SK-N-SH treated with all-trans-retinoic acid at 6 μM for 48 hours (cell line): ENCODE data around the gene VPS50.

Experiments
- ATAC-seq: fragments of 200-7000 bp; cut with Tn5 transposase; 3 replicates; pipeline ENCODE4 v1.9.1; 2020; ENCODE audit warnings: mild to moderate bottlenecking, moderate library complexity
- BACH2 ChIP-seq: fragments of 250-450 bp; sonication (Bioruptor Pico); IDR thresholded peaks from 2 replicates; pipeline ENCODE4 v1.9.0; 2021; ENCODE audit warnings: mild to moderate bottlenecking, borderline replicate concordance
- CREB5 ChIP-seq: fragments of 250-450 bp; sonication (Bioruptor Pico); IDR thresholded peaks from 2 replicates; pipeline ENCODE4 v1.5.1; 2020; ENCODE audit warnings: low read depth, mild to moderate bottlenecking, moderate library complexity
- CSDC2 ChIP-seq: fragments of 250-450 bp; sonication (Bioruptor Pico); IDR thresholded peaks from 2 replicates; pipeline ENCODE4 v1.5.0; 2020; ENCODE audit warnings: mild to moderate bottlenecking, moderate library complexity
- CSRNP3 ChIP-seq: fragments of 250-450 bp; sonication (Bioruptor Pico); IDR thresholded peaks from 2 replicates; pipeline ENCODE4 v1.5.1; 2021; ENCODE audit warnings: mild to moderate bottlenecking, moderate library complexity
- ESRRG ChIP-seq: fragments of 250-450 bp; sonication (Bioruptor Pico); IDR thresholded peaks from 2 replicates; pipeline ENCODE4 v1.6.1; 2021; ENCODE audit warnings: mild to moderate bottlenecking
- GLIS3 ChIP-seq: fragments of 250-450 bp; sonication (Bioruptor Pico); IDR thresholded peaks from 2 replicates; pipeline ENCODE4 v1.5.0; 2020; ENCODE audit warnings: mild to moderate bottlenecking, moderate library complexity
- ISL1 ChIP-seq: fragments of 250-450 bp; sonication (Bioruptor Pico); IDR thresholded peaks from 2 replicates; pipeline ENCODE4 v2.1.2; 2022; ENCODE audit warnings: mild to moderate bottlenecking, moderate library complexity
- OSR1 ChIP-seq: fragments of 250-450 bp; sonication (Bioruptor Pico); IDR thresholded peaks from 2 replicates; pipeline ENCODE4 v1.8.0; 2022; ENCODE audit warnings: moderate library complexity, mild to moderate bottlenecking, inconsistent platforms
- PATZ1 ChIP-seq: fragments of 250-450 bp; sonication (Bioruptor Pico); IDR thresholded peaks from 2 replicates; pipeline ENCODE4 v1.8.0; 2020; ENCODE audit warnings: mild to moderate bottlenecking, moderate library complexity, borderline replicate concordance
- POU6F1 ChIP-seq: fragments of 250-450 bp; sonication (Bioruptor Pico); IDR thresholded peaks from 2 replicates; pipeline ENCODE4 v1.8.0; 2021; ENCODE audit warnings: low read depth, mild to moderate bottlenecking, moderate library complexity, borderline replicate concordance
- PPARA ChIP-seq: fragments of 250-450 bp; sonication (Bioruptor Pico); IDR thresholded peaks from 2 replicates; pipeline ENCODE4 v1.5.0; 2020; ENCODE audit warnings: mild to moderate bottlenecking, borderline replicate concordance
- RARB ChIP-seq: fragments of 250-450 bp; sonication (Bioruptor Pico); IDR thresholded peaks from 2 replicates; pipeline ENCODE4 v1.8.0; 2021; ENCODE audit warnings: mild to moderate bottlenecking, moderate library complexity
- SNAI2 ChIP-seq: fragments of 250-450 bp; sonication (Bioruptor Pico); IDR thresholded peaks from 2 replicates; pipeline ENCODE4 v1.5.0; 2020; ENCODE audit warnings: mild to moderate bottlenecking, moderate library complexity
- TCF4 ChIP-seq: fragments of 250-450 bp; sonication (Bioruptor Pico); IDR thresholded peaks from 2 replicates; pipeline ENCODE4 v1.8.0; 2021; ENCODE audit warnings: mild to moderate bottlenecking, moderate library complexity, borderline replicate concordance
- TOX ChIP-seq: fragments of 250-450 bp; sonication (Bioruptor Pico); IDR thresholded peaks from 2 replicates; pipeline ENCODE4 v1.8.0; 2021; ENCODE audit warnings: mild to moderate bottlenecking, moderate library complexity, borderline replicate concordance
- TSHZ2 ChIP-seq: fragments of 250-450 bp; sonication (Bioruptor Pico); IDR thresholded peaks from 2 replicates; pipeline ENCODE4 v1.5.0; 2020; ENCODE audit warnings: mild to moderate bottlenecking, moderate library complexity
- ZC3H10 ChIP-seq: fragments of 250-450 bp; sonication (Bioruptor Pico); IDR thresholded peaks from 2 replicates; pipeline ENCODE4 v1.5.1; 2021; ENCODE audit warnings: mild to moderate bottlenecking, moderate library complexity
- ZFP3 ChIP-seq: fragments of 250-450 bp; sonication (Bioruptor Pico); IDR thresholded peaks from 2 replicates; pipeline ENCODE4 v1.5.0; 2020; ENCODE audit warnings: mild to moderate bottlenecking, moderate library complexity
- ZFP30 ChIP-seq: fragments of 450-650 bp; formaldehyde crosslinking; IDR thresholded peaks from 2 replicates; pipeline ENCODE4 v1.5.0; 2022; ENCODE audit warnings: mild to moderate bottlenecking, moderate library complexity
- ZNF70 ChIP-seq: fragments of 450-650 bp; formaldehyde crosslinking; IDR thresholded peaks from 2 replicates; pipeline ENCODE4 v1.5.0; 2020; ENCODE audit warnings: mild to moderate bottlenecking, moderate library complexity
- ZNF8 ChIP-seq: fragments of 450-650 bp; formaldehyde crosslinking; IDR thresholded peaks from 2 replicates; pipeline ENCODE4 v1.5.0; 2020; ENCODE audit warnings: mild to moderate bottlenecking, moderate library complexity

Gene VPS50

GRCh38 chr7:93374345-93374940 is 142.3 kb downstream of the VPS50 start:
- peak; percentile 95 for ATAC-seq
- TF ChIP-seq BACH2 (CRISPR knock-in tag) (no peak), TCF4 (no peak), CSDC2 (no peak), ESRRG (CRISPR knock-in tag) (no peak), RARB (CRISPR knock-in tag) (no peak)
- TF ChIP-seq, all 23 proteins: peak for 0

GRCh38 chr7:93375603-93376002 is 143.4 kb downstream of the VPS50 start:
- TF ChIP-seq PATZ1, result no peak
- no peak for TF ChIP-seq BACH2 (CRISPR knock-in tag)
- TF ChIP-seq SNAI2 (CRISPR knock-in tag), result no peak
- TF ChIP-seq POU6F1 (CRISPR knock-in tag), result no peak
- TF ChIP-seq CREB5 (CRISPR knock-in tag), result no peak
- TF ChIP-seq TSHZ2, result no peak
- no peak for TF ChIP-seq GLIS3 (CRISPR knock-in tag)
- no peak for TF ChIP-seq OSR1 (CRISPR knock-in tag)
- TF ChIP-seq TOX (CRISPR knock-in tag), result no peak
- no peak for TF ChIP-seq ZC3H10
- TF ChIP-seq ZFP3, result no peak
- TF ChIP-seq ZFP30 (CRISPR knock-in tag), result no peak
- TF ChIP-seq ZNF70 (CRISPR knock-in tag), result no peak
- no peak for TF ChIP-seq CSRNP3
- no peak for TF ChIP-seq TCF4
- no peak for TF ChIP-seq ZNF8
- no peak for ATAC-seq

- TF ChIP-seq OSR1 (CRISPR knock-in tag), result no peak
- TF ChIP-seq CSRNP3, result no peak
- no peak for TF ChIP-seq ISL1 (CRISPR knock-in tag)
- TF ChIP-seq TSHZ2, result no peak
- no peak for TF ChIP-seq PATZ1
- TF ChIP-seq PPARA (CRISPR knock-in tag), result no peak
- TF ChIP-seq ZC3H10, result no peak
- TF ChIP-seq CSDC2, result no peak
- TF ChIP-seq TCF4, result no peak
- no peak for TF ChIP-seq GLIS3 (CRISPR knock-in tag)
- no peak for TF ChIP-seq RARB (CRISPR knock-in tag)
- ATAC-seq, result no peak
Measured at GRCh38 chr7:93378131-93378760, 146.1 kb downstream of the VPS50 start.
